Motor neuron (in vitro differentiated cells): Measurements from ENCODE around the gene PLB1. TPM values are rescaled to one million over a fixed set of nuclear protein-coding genes. Genes with fewer than 3 reads are reported as not detected.

ENCODE experiments used
- ATAC-seq, 8 experiments: fragments of 200-7000 bp; cut with Tn5 transposase; replicated peaks in 6 of 8; 2 replicates each; pipeline ENCODE4 v1.8.0; 2021; ENCODE audit warnings: mild to moderate bottlenecking in 8 of 8, moderate library complexity in 8 of 8
- H3K27ac ChIP-seq, 2 donors: fragments of 250-450 bp; sonication (Bioruptor Pico); 2 replicates each; pipeline ENCODE4 v1.9.0; 2021; ENCODE audit warnings: antibody characterized with exemption in 2 of 2, mild to moderate bottlenecking in 2 of 2, moderate library complexity in 1 of 2
- H3K4me1 ChIP-seq, 2 donors: fragments of 250-450 bp; sonication (Bioruptor Pico); replicated peaks in 1 of 2; 2 replicates each; pipeline ENCODE4 v1.6.1; 2021; ENCODE audit warnings: antibody characterized with exemption in 2 of 2, mild to moderate bottlenecking in 2 of 2, moderate library complexity in 1 of 2
- H3K4me3 ChIP-seq, 5 donors: fragments of 250-450 bp; sonication (Bioruptor Pico); 2 replicates each; pipeline ENCODE4 v1.9.0; 2021; ENCODE audit warnings: antibody characterized with exemption in 5 of 5, mild to moderate bottlenecking in 5 of 5, moderate library complexity in 4 of 5
- WGBS, 10 experiments: fragments of 450-650 bp; shearing (Covaris generic); methylation state at CpG; one replicate each; pipeline ENCODE4 v1.0.0; 2022; 5-methylcytosine and 5-hydroxymethylcytosine counted together
- in situ Hi-C, 9 experiments: fragments of 400-800 bp; cut with MboI; loops; one replicate each; pipeline ENCODE4 v1.15.0; 2021; ENCODE audit warnings: low sequenced_read_pairs in 9 of 9, low pct_unique_long_range_greater_than_20kb in 2 of 9; ENCODE audit not compliant: unreplicated experiment in 9 of 9
- total RNA-seq, 8 experiments: library from RNA; unstranded; fragments of 300-600 nt; gene quantifications; 2 replicates each; pipeline versions ENCODE4 v1.2.3 to v1.2.4, GENCODE V29; 2022

PLB1 gene
- total RNA-seq, 8 experiments from 2014 or later, result 0.49 to 3.3 (median 1.3) TPM

GRCh38 chr2:28593160-28593755 lies 97.4 kb downstream of the PLB1 start:
- no peak overlapping the region for H3K27ac ChIP-seq
- in situ Hi-C loops, result loop anchor here in 7 of 9 experiments (25.0 kb wide), 3 partner anchors 94 to 169 kb away; partner anchors contain the start of gene PPP1CB (in 6 of the 7)
- ATAC-seq, result no peak

GRCh38 chr2:28594000-28594331 lies 98.1 kb downstream of the PLB1 start:
- in situ Hi-C loops, result loop anchor here in 7 of 9 experiments (25.0 kb wide), 3 partner anchors 93 to 168 kb away; partner anchors contain the start of gene PPP1CB (in 6 of the 7)
- ATAC-seq, result peak in 1 of 8 experiments; percentile 73

More at GRCh38 chr2:28593160-28593755, 97.4 kb downstream of the PLB1 start:
- Histone ChIP-seq H3K4me1 (peaks cover 4 to 24% of the 10 kb centered on the region in 2 donors), H3K4me3 (no peak overlapping the region)
- 32 to 76% (median 60%) methylated on average over 2 to 10 of the region's 11 CpGs; no CpG with 5 or more reads in 3 of the 10 experiments for WGBS, 10 experiments

GRCh38 chr2:28594332-28595108 lies 98.7 kb downstream of the PLB1 start:
- peak; percentile 66 to 95 (median 93) for ATAC-seq

More at GRCh38 chr2:28594000-28594331, 98.1 kb downstream of the PLB1 start:
- WGBS, 10 experiments, result 10 to 81% (median 46%) methylated on average over 2 to 6 of the region's 9 CpGs; no CpG with 5 or more reads in 2 of the 10 experiments
- Histone ChIP-seq H3K4me3 (no peak overlapping the region), H3K4me1 (peaks cover 4 to 24% of the 10 kb centered on the region in 2 donors), H3K27ac (no peak overlapping the region)

DNA sequence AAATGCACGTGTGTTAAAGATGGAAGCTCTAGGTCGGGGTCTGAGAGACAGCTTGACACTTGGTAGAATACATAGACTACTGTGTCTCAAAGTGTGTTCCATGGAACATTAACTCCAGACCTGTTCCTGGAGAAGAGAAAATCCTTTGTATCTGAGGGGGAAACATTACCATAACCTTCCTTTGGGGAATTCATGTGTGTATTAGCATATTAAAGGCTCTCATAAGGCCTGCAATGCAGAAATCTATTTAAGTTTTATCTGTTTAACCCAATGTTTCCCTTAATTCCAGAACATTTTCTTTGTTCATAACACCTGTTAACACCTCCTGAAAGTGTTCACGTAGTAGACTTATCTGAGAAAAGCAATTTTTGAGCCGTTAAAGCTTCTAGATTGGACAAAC lies 99.5 kb downstream of the PLB1 start:
- ATAC-seq, result no peak
- in situ Hi-C loops, result loop anchor here in 7 of 9 experiments (25.0 kb wide), 3 partner anchors 92 to 167 kb away; partner anchors contain the start of gene PPP1CB (in 6 of the 7)
- Histone ChIP-seq H3K27ac (no peak overlapping the region), H3K4me3 (no peak overlapping the region), H3K4me1 (peaks cover 4 to 15% of the 10 kb centered on the region in 2 donors)
- 65 to 90% (median 73%) methylated on average over 2 to 4 of the region's 4 CpGs; no CpG with 5 or more reads in 1 of the 10 experiments for WGBS, 10 experiments

More at GRCh38 chr2:28594332-28595108, 98.7 kb downstream of the PLB1 start:
- H3K4me1 ChIP-seq, result peaks cover 4 to 18% of the 10 kb centered on the region in 2 donors
- 0 to 100% (median 40%) methylated on average over 1 to 14 of the region's 20 CpGs for WGBS, 10 experiments
- H3K4me3 ChIP-seq, result peak overlapping the region in 1 of 5 donors; percentile 7
- H3K27ac ChIP-seq, result peak overlapping the region in 1 of 2 donors; percentile 22
- in situ Hi-C loops, result loop anchor here in 7 of 9 experiments (25.0 kb wide), 3 partner anchors 93 to 168 kb away; partner anchors contain the start of gene PPP1CB (in 6 of the 7)

GRCh38 chr2:28598484-28598883 lies 102.6 kb downstream of the PLB1 start:
- no peak for ATAC-seq
- Histone ChIP-seq H3K27ac (no peak overlapping the region), H3K4me3 (no peak overlapping the region), H3K4me1 (peaks cover 4 to 11% of the 10 kb centered on the region in 2 donors)
- in situ Hi-C loops, result loop anchor here in 7 of 9 experiments (25.0 kb wide), 3 partner anchors 89 to 164 kb away; partner anchors contain the start of gene PPP1CB (in 6 of the 7)
- 73 to 100% (median 80%) methylated on average over 1 to 3 of the region's 7 CpGs; no CpG with 5 or more reads in 5 of the 10 experiments for WGBS, 10 experiments

DNA sequence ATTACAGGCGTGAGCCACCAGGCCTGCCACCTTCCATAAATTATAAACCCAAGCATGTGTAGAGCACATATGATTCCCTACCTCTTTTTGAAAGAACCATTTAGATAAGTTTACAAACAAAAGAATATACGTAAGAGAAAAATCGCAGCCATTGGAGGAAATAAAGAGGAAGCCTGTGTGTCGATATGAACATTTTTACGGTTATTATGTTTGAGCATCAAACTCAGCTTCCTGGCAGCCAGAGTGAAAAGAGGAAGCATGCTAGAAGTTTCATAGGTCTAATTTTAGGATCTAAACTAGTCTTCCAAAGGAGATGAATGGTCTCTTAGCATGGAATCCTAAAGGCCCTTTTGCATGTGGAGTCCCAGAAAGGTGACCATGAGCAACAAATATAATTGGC lies 104.3 kb downstream of the PLB1 start:
- WGBS, 10 experiments, result 91 to 100% (median 99%) methylated on average over 1 to 5 of the region's 5 CpGs; no CpG with 5 or more reads in 2 of the 10 experiments
- Histone ChIP-seq H3K4me1 (peaks cover 0 to 2% of the 10 kb centered on the region in 2 donors), H3K27ac (no peak overlapping the region), H3K4me3 (no peak overlapping the region)
- in situ Hi-C loops, result no loop called here
- no peak for ATAC-seq

- H3K4me3 ChIP-seq, result no peak overlapping the region
- 83 to 90% methylated on average over 1 to 2 of the region's 2 CpGs; no CpG with 5 or more reads in 8 of the 10 experiments for WGBS, 10 experiments
- no peak overlapping the region for H3K27ac ChIP-seq
- ATAC-seq, result no peak
- peaks cover 0 to 2% of the 10 kb centered on the region in 2 donors for H3K4me1 ChIP-seq
- in situ Hi-C loops, result no loop called here
These were observed 105.8 kb downstream of the PLB1 start for GRCh38 chr2:28601616-28602015.

DNA sequence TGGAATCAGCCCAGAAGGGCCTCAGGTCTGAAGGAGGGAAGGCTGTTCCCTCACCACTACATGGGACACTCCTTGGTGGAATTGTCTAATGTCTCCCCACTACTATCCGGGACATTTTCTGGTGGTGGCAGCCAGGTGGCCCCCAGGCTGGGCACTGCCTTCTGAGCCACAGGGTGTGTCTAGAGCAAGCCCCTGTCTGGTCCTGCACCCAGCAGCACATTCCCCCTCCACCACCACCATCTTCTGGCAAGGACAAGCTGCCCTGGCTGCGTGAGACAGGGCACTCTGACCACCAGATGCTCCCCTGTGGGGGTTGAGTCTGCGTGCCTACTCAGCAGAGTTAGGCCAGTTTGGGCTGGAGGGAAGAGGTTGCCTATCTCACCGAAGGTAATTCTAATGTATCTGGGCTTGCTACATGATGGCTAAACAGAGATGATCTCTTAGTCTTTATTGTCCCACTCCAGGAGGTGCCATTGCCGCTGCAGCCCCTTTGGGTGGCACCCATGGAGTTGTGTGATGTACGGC lies 106.3 kb downstream of the PLB1 start:
- 60 to 100% (median 97%) methylated on average over 1 to 3 of the region's 6 CpGs; no CpG with 5 or more reads in 4 of the 10 experiments for WGBS, 10 experiments
- ATAC-seq, result no peak
- in situ Hi-C loops, result no loop called here
- Histone ChIP-seq H3K4me3 (no peak overlapping the region), H3K4me1 (peaks cover 4 to 5% of the 10 kb centered on the region in 2 donors), H3K27ac (no peak overlapping the region)

DNA sequence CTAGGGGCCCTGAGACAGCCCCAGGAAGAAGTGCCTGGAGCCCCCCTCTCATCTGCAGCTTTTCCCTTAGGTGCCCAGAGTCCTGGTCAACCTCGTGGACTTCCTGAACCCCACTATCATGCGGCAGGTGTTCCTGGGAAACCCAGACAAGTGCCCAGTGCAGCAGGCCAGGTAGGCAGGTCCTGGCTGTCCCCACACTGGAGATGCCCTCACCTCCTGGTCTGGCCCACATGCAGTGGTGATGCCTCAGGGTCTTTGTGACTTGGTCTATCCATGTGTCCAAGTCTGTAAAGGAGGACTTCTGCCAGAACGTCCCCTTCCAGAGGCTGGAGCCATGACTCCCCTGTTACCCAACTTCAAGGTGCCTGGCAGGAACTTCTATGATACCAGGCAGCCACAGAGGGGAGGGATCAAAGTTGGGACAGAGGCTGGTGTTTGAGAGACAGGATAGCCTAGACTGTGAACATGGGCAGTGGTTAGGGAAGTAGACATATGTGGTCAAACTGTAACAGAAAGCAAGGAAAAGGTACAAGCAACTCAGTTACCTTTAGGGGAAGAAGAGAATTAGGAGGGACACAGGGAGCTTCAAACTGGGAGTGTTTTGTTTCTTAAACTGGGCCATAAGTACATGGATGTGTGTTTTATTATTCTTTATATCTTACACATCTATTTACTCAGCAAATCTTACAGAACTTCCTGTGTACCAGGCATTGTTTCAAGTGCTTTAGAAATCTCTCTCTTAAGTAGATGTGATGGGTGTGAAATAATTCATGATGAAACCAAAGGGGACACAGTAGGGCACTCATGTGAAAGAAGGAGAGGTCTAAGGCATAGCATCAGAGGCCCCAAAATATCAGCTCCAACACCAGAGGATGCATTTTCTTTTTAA lies 107.1 kb downstream of the PLB1 start:
- in situ Hi-C loops, result no loop called here
- Histone ChIP-seq H3K27ac (no peak overlapping the region), H3K4me1 (peaks cover 12 to 13% of the 10 kb centered on the region in 2 donors), H3K4me3 (no peak overlapping the region)
- no peak for ATAC-seq
- 67 to 100% (median 97%) methylated on average over 1 to 3 of the region's 3 CpGs; no CpG with 5 or more reads in 4 of the 10 experiments for WGBS, 10 experiments

- Histone ChIP-seq H3K4me3 (no peak overlapping the region), H3K4me1 (peaks cover 19 to 21% of the 10 kb centered on the region in 2 donors), H3K27ac (no peak overlapping the region)
- 67 to 100% (median 86%) methylated on average over 1 to 4 of the region's 10 CpGs; no CpG with 5 or more reads in 5 of the 10 experiments for WGBS, 10 experiments
- in situ Hi-C loops, result no loop called here
- ATAC-seq, result no peak
These were observed 108.0 kb downstream of the PLB1 start for GRCh38 chr2:28603821-28604220.

GRCh38 chr2:28604284-28604843 lies 108.5 kb downstream of the PLB1 start:
- in situ Hi-C loops, result no loop called here
- Histone ChIP-seq H3K4me3 (no peak overlapping the region), H3K27ac (no peak overlapping the region), H3K4me1 (peaks cover 19 to 24% of the 10 kb centered on the region in 2 donors)
- no peak for ATAC-seq
- 50 to 88% (median 82%) methylated on average over 1 to 5 of the region's 9 CpGs; no CpG with 5 or more reads in 5 of the 10 experiments for WGBS, 10 experiments
